CD4-positive, alpha-beta T cell treated with Interleukin-4 for 4 hours (primary cell): ENCODE data around the gene INPP5B.

Source experiments
- DNase-seq: peaks from one replicate; pipeline ENCODE4 v3.0.0-alpha.2; 2020

The INPP5B gene

GRCh38 chr1:37866491-37866890 lies 80.4 kb downstream of the INPP5B start:
- DNase-seq: no peak

DNA sequence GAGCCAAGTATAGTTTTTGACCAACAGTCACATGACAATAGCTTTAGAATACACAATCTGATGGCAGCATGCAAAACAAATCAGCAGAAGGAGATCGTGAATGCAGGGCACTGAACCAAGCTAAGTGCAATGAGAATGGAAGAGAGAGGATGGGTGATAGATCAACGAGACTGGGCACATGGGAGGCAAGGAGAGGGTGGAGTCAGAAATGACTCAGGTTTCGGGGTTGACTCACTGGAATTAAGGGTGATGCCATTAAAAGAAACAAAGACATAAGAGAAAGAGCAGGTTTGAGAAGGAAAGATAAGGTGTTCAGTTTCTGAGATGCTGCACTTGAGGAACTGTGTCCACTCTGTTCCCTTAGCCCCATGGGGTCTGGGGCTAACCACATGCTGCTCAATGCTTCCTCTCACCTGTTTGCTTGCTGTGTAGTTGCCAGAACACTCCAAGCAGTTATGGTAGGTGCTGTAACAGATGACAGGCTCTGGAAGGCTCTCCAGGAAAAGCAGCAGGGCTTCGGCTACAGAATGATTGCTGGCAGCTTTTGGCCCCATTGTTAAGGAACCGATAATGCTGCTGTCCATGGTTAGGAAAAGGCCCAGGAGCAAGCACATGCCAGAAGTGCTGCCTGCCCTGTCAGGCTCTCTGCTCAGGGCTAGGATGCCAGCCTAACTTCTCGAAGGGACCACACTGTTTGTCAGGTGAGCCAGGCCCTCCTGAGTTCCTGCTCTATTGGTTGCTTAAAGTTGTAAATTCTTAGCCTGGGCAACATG lies 81.3 kb downstream of the INPP5B start:
- DNase-seq: no peak

DNA sequence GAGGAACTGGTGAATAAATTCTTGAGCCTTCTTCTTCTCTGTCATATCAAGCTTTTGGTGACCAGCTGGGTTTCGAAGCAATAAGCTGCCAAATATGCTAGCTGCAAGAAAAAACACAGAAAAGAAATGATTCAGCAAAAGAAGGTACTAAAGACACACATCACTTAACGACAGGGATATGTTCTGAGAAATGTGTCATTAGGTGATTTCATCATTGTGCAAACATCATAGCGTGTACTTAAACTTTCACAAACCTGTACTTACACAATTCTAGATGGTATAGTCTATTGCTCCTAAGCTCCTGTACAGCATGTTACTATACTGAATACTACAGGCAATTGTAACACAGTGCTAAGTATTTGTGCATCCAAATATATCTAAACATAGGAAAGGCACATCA lies 84.5 kb downstream of the INPP5B start:
- no peak for DNase-seq

GRCh38 chr1:37861151-37861550 lies 85.7 kb downstream of the INPP5B start:
- DNase-seq: no peak

DNA sequence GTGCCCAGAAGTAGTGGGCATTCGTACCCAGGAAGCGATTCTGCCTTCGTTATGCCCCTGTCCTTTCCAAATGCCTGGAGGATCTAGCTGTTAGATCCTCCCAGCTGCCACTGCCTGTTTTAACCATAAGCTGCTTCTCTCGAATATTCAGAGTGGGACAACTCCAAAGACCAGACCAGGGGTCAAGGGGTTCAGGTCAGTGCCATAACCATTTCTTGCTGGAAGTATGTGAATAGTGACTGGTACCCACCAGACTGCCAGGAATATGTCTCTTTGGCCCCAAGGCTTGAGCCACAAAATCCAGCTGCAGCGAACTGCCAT lies 86.5 kb downstream of the INPP5B start:
- no peak for DNase-seq

GRCh38 chr1:37859507-37860345 lies 87.1 kb downstream of the INPP5B start, which contains the start of gene MTF1:
Gene MTF1, minus strand, starts transcription at chr1:37859592. Its CDS starts 1,934 bp downstream, at chr1:37857658.
- peak; percentile 96 for DNase-seq

DNA sequence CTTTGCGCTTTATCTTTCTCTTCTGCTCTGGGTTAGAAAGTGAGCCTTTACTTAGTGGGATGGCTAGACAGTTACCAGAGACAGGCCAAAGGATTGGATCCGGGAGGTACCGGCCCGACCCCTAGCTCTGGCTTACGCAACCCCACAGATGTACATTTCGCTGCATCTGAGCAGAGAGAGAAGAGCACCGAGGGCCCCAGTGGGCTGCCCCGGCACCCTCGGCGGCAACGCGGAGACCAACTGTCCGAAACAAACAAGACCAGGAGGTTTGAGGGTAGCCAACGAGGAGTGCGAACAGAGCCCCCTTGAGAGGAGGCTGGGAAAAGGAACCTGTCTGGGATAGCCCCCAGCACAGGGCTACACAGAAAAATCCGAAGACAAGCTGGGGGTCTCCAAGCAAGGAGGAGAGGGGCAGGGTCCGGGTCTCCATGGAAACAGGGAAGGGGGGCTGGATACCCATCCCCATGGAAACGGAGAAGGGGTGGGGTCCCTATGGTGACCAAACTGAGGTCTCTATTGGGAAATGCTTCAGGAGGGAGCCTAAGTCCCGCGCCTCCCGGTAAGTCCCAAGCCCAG lies 87.8 kb downstream of the INPP5B start:
- DNase-seq: no peak

- DNase-seq: no peak
Observed at GRCh38 chr1:37854406-37854805, 92.4 kb downstream of the INPP5B start.

- no peak for DNase-seq
Observed at GRCh38 chr1:37853157-37853556, 93.7 kb downstream of the INPP5B start.

- DNase-seq: no peak
Observed at GRCh38 chr1:37851782-37852210, 95.1 kb downstream of the INPP5B start.

GRCh38 chr1:37851262-37851661 lies 95.6 kb downstream of the INPP5B start:
- DNase-seq: no peak

GRCh38 chr1:37850352-37850955 lies 96.4 kb downstream of the INPP5B start:
- DNase-seq: no peak

DNA sequence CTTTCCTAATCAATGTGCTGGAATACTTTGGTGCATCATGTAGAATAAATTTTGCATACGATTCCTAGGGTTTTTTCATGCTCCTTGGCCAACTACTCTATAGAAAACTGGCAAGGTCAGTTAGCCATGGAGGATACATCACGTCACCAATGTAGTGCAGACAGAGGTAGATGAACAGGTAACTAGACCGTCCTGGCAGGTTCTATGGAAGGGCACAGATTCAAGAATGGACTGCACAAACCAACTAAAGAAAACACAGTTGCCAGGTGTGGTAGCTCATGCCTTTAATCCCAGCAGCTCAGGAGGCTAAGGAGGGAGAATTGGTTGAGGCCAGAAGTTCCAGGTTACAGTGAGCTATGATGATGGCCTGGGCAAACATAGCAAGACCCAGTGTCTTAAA lies 97.4 kb downstream of the INPP5B start:
- no peak for DNase-seq

GRCh38 chr1:37846647-37847339 lies 100.1 kb downstream of the INPP5B start:
- no peak for DNase-seq

DNA sequence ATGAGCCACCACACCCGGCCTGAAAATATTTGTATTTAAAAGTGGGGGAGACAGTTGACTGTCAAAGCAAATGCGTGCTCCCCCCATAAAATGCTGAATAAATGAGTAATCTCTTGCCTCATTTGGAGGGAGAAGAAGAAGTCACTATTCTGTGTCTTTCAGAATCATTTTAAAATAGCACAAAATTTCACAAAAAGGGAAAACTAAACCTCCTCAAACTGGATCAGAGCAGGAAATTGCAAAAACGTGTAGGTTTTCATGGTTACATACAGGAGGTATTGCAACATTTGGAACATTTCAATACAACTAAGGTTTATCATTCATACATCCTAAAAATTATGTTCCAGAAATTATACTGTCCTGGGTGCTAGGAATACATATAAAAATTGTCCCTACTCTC lies 101.1 kb downstream of the INPP5B start:
- DNase-seq: no peak

GRCh38 chr1:37845049-37845646 lies 101.7 kb downstream of the INPP5B start:
- no peak for DNase-seq

- no peak for DNase-seq
Observed at GRCh38 chr1:37844536-37844935, 102.3 kb downstream of the INPP5B start.

GRCh38 chr1:37841652-37842051 lies 105.2 kb downstream of the INPP5B start:
- no peak for DNase-seq

DNA sequence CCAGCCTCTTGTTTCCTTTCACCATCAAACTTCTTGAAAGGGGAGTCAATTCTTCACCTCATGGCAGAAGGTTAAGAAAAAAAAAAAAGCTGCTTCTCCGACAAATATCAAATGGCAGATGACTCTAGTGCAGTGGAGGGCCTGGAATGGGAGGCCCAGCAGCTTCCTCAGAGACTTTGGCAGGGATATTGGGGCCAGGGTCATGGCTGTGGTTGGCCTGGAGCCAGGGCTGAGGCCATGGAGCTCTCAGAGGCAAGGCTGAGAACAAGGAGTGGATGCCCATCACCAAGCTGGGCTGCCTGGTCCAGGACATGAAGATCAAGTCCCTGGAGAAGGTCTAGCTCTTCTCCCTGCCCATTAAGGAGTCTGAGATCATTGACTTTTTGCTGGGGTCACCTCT lies 106.1 kb downstream of the INPP5B start:
- DNase-seq: no peak

DNA sequence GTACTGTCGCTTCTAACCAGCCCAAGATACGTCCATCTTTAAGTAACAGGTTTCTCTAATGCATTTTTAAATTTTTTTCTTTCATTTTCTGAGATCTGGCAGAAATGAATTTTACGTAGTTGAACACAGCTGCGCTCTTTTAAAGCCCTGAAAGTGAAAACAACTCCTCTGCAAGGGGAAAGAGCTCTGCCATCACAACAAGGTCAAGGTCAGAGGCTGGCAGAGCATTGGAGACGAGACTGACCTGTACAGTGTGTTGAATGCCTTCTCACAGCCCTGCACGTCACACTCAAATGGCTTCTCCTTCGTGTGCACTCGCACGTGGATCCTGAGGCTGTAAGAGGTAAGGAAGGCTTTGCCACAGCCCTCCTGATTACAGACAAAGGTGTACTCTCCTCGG lies 107.2 kb downstream of the INPP5B start:
- no peak for DNase-seq

DNA sequence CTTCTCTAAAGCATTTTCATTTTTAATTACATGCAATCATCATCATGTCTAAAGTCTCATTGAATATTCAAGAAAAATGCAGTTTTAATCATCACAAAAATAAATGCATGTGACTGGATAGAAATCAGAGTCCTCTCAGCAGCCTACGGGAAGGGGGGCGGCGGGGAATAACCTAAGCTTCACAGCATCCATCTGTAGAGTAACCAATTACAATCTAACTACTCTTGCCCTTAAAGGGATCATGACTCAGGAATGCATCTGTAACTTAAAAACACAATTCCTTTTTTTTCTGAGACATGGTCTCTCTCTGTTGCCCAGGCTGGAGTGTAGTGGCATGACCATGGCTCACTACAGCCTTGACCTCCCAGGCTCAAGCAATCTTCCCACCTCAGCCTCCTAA lies 110.1 kb downstream of the INPP5B start:
- DNase-seq: no peak

DNA sequence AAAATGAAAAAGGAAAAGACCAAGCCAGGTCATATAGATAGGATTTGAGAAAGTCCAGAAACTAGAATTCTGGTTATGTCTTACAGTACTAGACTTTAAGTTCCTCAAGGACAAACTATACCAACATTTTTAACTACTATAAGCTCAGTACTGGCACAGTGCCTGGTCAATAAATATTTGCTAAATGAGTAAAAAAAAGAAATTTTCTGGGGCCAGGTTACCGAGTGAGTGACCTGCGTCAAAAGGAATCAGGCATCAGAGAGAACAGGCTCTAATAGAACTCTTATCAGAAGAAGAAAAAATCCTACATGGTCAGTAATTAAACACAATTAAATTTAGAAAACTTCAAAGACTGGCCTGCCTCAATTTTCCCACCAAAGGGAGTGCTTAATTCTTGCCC lies 115.0 kb downstream of the INPP5B start:
- no peak for DNase-seq
